Measurements from ENCODE around the gene RLN1.
"Not testable (repeated sequence)": the region's sequence is repeated elsewhere in the genome, so short reads cannot be mapped to it uniquely, and the experiment has no call there.

Gene RLN1

GRCh38 chr9:5338992-5339981, at the start of gene RLN1:
Gene RLN1 (minus strand): TSS chr9:5339876. CDS start chr9:5339746, 130 bp downstream.
- DNase-seq (ENCODE audit: low spot score): not testable (repeated sequence)

GRCh38 chr9:5389109-5389732, 49.5 kb upstream of the RLN1 start:
- DNase-seq (ENCODE audit: low spot score): no peak

- no peak for DNase-seq (ENCODE audit: low spot score)
These were observed 48.5 kb upstream of the RLN1 start for GRCh38 chr9:5388026-5388819.

GRCh38 chr9:5384436-5384835, 44.8 kb upstream of the RLN1 start:
- DNase-seq (ENCODE audit: low spot score): no peak

- no peak for DNase-seq (ENCODE audit: low spot score)
These were observed 42.8 kb upstream of the RLN1 start for GRCh38 chr9:5382479-5382878.

GRCh38 chr9:5375790-5376477, 36.3 kb upstream of the RLN1 start:
- no peak for DNase-seq (ENCODE audit: low spot score)

- no peak for DNase-seq (ENCODE audit: low spot score)
These were observed 35.4 kb upstream of the RLN1 start for GRCh38 chr9:5375091-5375490.

GRCh38 chr9:5364294-5365024, 24.8 kb upstream of the RLN1 start:
- no peak for DNase-seq (ENCODE audit: low spot score)

- no peak for DNase-seq (ENCODE audit: low spot score)
These were observed 21.8 kb upstream of the RLN1 start for GRCh38 chr9:5361326-5362010.

- no peak for DNase-seq (ENCODE audit: low spot score)
These were observed 20.7 kb upstream of the RLN1 start for GRCh38 chr9:5360341-5360740.

GRCh38 chr9:5357431-5358105, 17.9 kb upstream of the RLN1 start:
- no peak for DNase-seq (ENCODE audit: low spot score)

- DNase-seq (ENCODE audit: low spot score): no peak
These were observed 16.1 kb upstream of the RLN1 start for GRCh38 chr9:5355817-5356216.

GRCh38 chr9:5355226-5355625, 15.6 kb upstream of the RLN1 start:
- DNase-seq (ENCODE audit: low spot score): no peak

GRCh38 chr9:5354184-5354583, 14.5 kb upstream of the RLN1 start:
- DNase-seq (ENCODE audit: low spot score): no peak

- peak; percentile 39 for DNase-seq (ENCODE audit: low spot score)
These were observed 13.1 kb upstream of the RLN1 start for GRCh38 chr9:5352637-5353248.

- DNase-seq (ENCODE audit: low spot score): peak; percentile 59
These were observed 3.0 kb downstream of the RLN1 start for GRCh38 chr9:5336688-5337087.

GRCh38 chr9:5331276-5331675, 8.4 kb downstream of the RLN1 start:
- not testable (repeated sequence) for DNase-seq (ENCODE audit: low spot score)

GRCh38 chr9:5326893-5327548, 12.7 kb downstream of the RLN1 start:
- DNase-seq (ENCODE audit: low spot score): peak; percentile 65

GRCh38 chr9:5326187-5326586, 13.5 kb downstream of the RLN1 start:
- no peak for DNase-seq (ENCODE audit: low spot score)

All from CD4-positive, alpha-beta T cell treated with Interleukin-6 at 100 ng/mL for 8 hours (primary cell).